PFSK-1 (cell line): ENCODE measurements around the gene EGFL7.

Experiments
- POLR2AphosphoS5 ChIP-seq: IDR thresholded peaks from 2 replicates; pipeline ENCODE4 v1.6.1; 2012; ENCODE audit warnings: low read depth, mild to moderate bottlenecking, control low read depth, low read length, moderate library complexity
- REST ChIP-seq, 2 experiments: IDR thresholded peaks; 2 replicates each; pipeline versions ENCODE4 v1.6.1 to v1.8.0; 2011 to 2012; ENCODE audit warnings: low read depth in 2 of 2, low read length in 2 of 2, control low read depth in 1 of 2, inconsistent platforms in 1 of 2, mild to moderate bottlenecking in 1 of 2, moderate library complexity in 1 of 2; ENCODE audit not compliant: insufficient read depth in 1 of 2
- SIN3A ChIP-seq: IDR thresholded peaks from 2 replicates; pipeline ENCODE4 v1.6.1; 2012; ENCODE audit warnings: mild to moderate bottlenecking, low read length, moderate library complexity, borderline replicate concordance; ENCODE audit not compliant: insufficient read depth
- TAF1 ChIP-seq: IDR thresholded peaks from 2 replicates; pipeline ENCODE4 v1.6.1; 2012; ENCODE audit warnings: low read length, control low read depth, borderline replicate concordance; ENCODE audit not compliant: insufficient read depth

- no peak for TF ChIP-seq REST (IDR thresholded peaks at IDR 0.05; ENCODE audit: insufficient read depth in 1 of 2, low read depth in 2 of 2, low read length in 2 of 2)
- no peak for TF ChIP-seq SIN3A
- TF ChIP-seq TAF1 = no peak
- no peak for TF ChIP-seq POLR2AphosphoS5
Observed at GRCh38 chr9:136666372-136667213, 3.9 kb downstream of the EGFL7 start.
